Stimulated activated CD8-positive, alpha-beta memory T cell treated with anti-CD3 and anti-CD28 coated beads, Interleukin-4, amount 100 ng/mL, for 48 hours (primary cell): ENCODE results near the gene KMT2E.

Experiments used
- DNase-seq: peaks from one replicate; pipeline ENCODE4 v3.0.0-alpha.2; 2020

KMT2E gene

GRCh38 chr7:105009667-105010503, 4.1 kb upstream of the KMT2E start:
- DNase-seq = no peak

- DNase-seq = no peak
Measured at GRCh38 chr7:105010504-105011130, 3.4 kb upstream of the KMT2E start.

- no peak for DNase-seq
Measured at GRCh38 chr7:105011141-105011830, 2.7 kb upstream of the KMT2E start.

- peak; percentile 65 for DNase-seq
Measured at GRCh38 chr7:105011831-105012502, 2.0 kb upstream of the KMT2E start.

- DNase-seq = peak; percentile 100
Measured at GRCh38 chr7:105012503-105013220, 1.3 kb upstream of the KMT2E start.

GRCh38 chr7:105013221-105013815, 687 bp upstream of the KMT2E start:
- DNase-seq = peak; percentile 94

GRCh38 chr7:105014693-105015389, 836 bp downstream of the KMT2E start:
- peak; percentile 72 for DNase-seq

- no peak for DNase-seq
Measured at GRCh38 chr7:105015390-105015965, 1.5 kb downstream of the KMT2E start.

GRCh38 chr7:105016068-105016708, 2.2 kb downstream of the KMT2E start:
- DNase-seq = no peak

- no peak for DNase-seq
Measured at GRCh38 chr7:105016709-105017656, 3.0 kb downstream of the KMT2E start.

- no peak for DNase-seq
Measured at GRCh38 chr7:105017657-105018365, 3.8 kb downstream of the KMT2E start.

- no peak for DNase-seq
Measured at GRCh38 chr7:105019269-105019668, 5.3 kb downstream of the KMT2E start.

GRCh38 chr7:105020926-105021325, 6.9 kb downstream of the KMT2E start:
- DNase-seq = no peak

GRCh38 chr7:105021352-105021751, 7.3 kb downstream of the KMT2E start:
- no peak for DNase-seq

GRCh38 chr7:105021967-105022366, 8.0 kb downstream of the KMT2E start:
- no peak for DNase-seq

GRCh38 chr7:105022458-105022857, 8.5 kb downstream of the KMT2E start:
- DNase-seq = no peak

GRCh38 chr7:105024734-105025133, 10.7 kb downstream of the KMT2E start:
- DNase-seq = no peak

- DNase-seq = no peak
Measured at GRCh38 chr7:105026750-105027149, 12.7 kb downstream of the KMT2E start.
